C4-2B (cell line): ENCODE data around the gene THYN1.

Experiments
- CTCF ChIP-seq: fragments of 450-650 bp; conservative IDR thresholded peaks from 2 replicates; pipeline ENCODE4 v1.5.1; 2017; ENCODE audit warnings: mild to moderate bottlenecking
- ZFX ChIP-seq: fragments of 450-650 bp; IDR thresholded peaks from 2 replicates; pipeline ENCODE4 v1.6.1; 2017

DNA sequence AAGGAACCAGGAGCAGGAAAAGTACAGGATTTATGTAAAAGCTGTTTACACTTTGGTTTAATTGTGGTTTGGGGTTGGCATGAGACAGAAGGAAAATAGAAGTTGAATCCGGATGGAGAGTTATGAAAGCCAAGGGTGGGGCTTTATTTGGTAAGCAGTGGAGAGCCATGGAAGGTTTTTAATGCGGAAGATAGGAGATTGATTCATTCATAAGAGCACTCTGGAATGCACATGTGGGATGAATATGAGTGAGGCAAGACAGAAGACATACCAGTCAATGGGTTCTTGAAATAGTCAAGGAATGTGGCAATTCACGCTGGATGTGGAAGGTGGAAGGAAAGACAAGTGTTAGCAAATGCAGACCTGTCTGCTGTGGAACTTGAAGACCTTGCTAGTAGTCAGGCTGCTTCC lies 13.7 kb upstream of the THYN1 start:
- TF ChIP-seq CTCF (no peak), ZFX (no peak)
